ENCODE measurements around the gene XYLT1.

The XYLT1 gene

GRCh38 chr16:17426451-17426850 is 44.3 kb downstream of the XYLT1 start:
- no peak for ATAC-seq
- TF ChIP-seq ZFP30 (CRISPR knock-in tag; IDR thresholded peaks at IDR 0.05) (no peak), TCF4 (CRISPR knock-in tag; IDR thresholded peaks at IDR 0.05; ENCODE audit: borderline replicate concordance) (no peak), ARNTL (CRISPR knock-in tag; IDR thresholded peaks at IDR 0.05; ENCODE audit: borderline replicate concordance, low read depth) (no peak), ZNF565 (CRISPR knock-in tag; conservative IDR thresholded peaks at IDR 0.05; ENCODE audit: low read depth) (no peak), TOX (CRISPR knock-in tag; IDR thresholded peaks at IDR 0.05; ENCODE audit: borderline replicate concordance) (no peak), POU6F1 (CRISPR knock-in tag; IDR thresholded peaks at IDR 0.05; ENCODE audit: borderline replicate concordance, low read depth) (no peak), ZNF8 (CRISPR knock-in tag; IDR thresholded peaks at IDR 0.05) (no peak), CREB5 (CRISPR knock-in tag; IDR thresholded peaks at IDR 0.05; ENCODE audit: low read depth) (no peak), ZNF70 (CRISPR knock-in tag; IDR thresholded peaks at IDR 0.05) (no peak)

- TF ChIP-seq RARB (CRISPR knock-in tag; IDR thresholded peaks at IDR 0.05) (no peak), CSDC2 (CRISPR knock-in tag; IDR thresholded peaks at IDR 0.05) (no peak), ZFP3 (CRISPR knock-in tag; IDR thresholded peaks at IDR 0.05) (no peak), ZNF565 (CRISPR knock-in tag; conservative IDR thresholded peaks at IDR 0.05; ENCODE audit: low read depth) (no peak), BACH2 (CRISPR knock-in tag; IDR thresholded peaks at IDR 0.05; ENCODE audit: borderline replicate concordance) (no peak), PPARA (CRISPR knock-in tag; IDR thresholded peaks at IDR 0.05; ENCODE audit: borderline replicate concordance) (no peak), TOX (CRISPR knock-in tag; IDR thresholded peaks at IDR 0.05; ENCODE audit: borderline replicate concordance) (no peak), ARNTL (CRISPR knock-in tag; IDR thresholded peaks at IDR 0.05; ENCODE audit: borderline replicate concordance, low read depth) (no peak), OSR1 (CRISPR knock-in tag; IDR thresholded peaks at IDR 0.05) (no peak), ESRRG (CRISPR knock-in tag; IDR thresholded peaks at IDR 0.05) (no peak), CSRNP3 (CRISPR knock-in tag; IDR thresholded peaks at IDR 0.05) (no peak), POU6F1 (CRISPR knock-in tag; IDR thresholded peaks at IDR 0.05; ENCODE audit: borderline replicate concordance, low read depth) (no peak), ISL1 (CRISPR knock-in tag; IDR thresholded peaks at IDR 0.05) (no peak), ZFP30 (CRISPR knock-in tag; IDR thresholded peaks at IDR 0.05) (no peak)
- no peak for ATAC-seq
These were observed 46.0 kb downstream of the XYLT1 start for GRCh38 chr16:17424771-17425170.

GRCh38 chr16:17423221-17423620 is 47.5 kb downstream of the XYLT1 start:
- no peak for TF ChIP-seq ARNTL (CRISPR knock-in tag; IDR thresholded peaks at IDR 0.05; ENCODE audit: borderline replicate concordance, low read depth)
- TF ChIP-seq ESRRG (CRISPR knock-in tag; IDR thresholded peaks at IDR 0.05): no peak
- TF ChIP-seq RARB (CRISPR knock-in tag; IDR thresholded peaks at IDR 0.05): no peak
- TF ChIP-seq POU6F1 (CRISPR knock-in tag; IDR thresholded peaks at IDR 0.05; ENCODE audit: borderline replicate concordance, low read depth): no peak
- no peak for TF ChIP-seq TSHZ2 (CRISPR knock-in tag; IDR thresholded peaks at IDR 0.05)
- no peak for TF ChIP-seq CSRNP3 (CRISPR knock-in tag; IDR thresholded peaks at IDR 0.05)
- TF ChIP-seq GLIS3 (CRISPR knock-in tag; IDR thresholded peaks at IDR 0.05): no peak
- no peak for TF ChIP-seq PATZ1 (CRISPR knock-in tag; IDR thresholded peaks at IDR 0.05; ENCODE audit: borderline replicate concordance)
- no peak for TF ChIP-seq ZNF565 (CRISPR knock-in tag; conservative IDR thresholded peaks at IDR 0.05; ENCODE audit: low read depth)
- no peak for TF ChIP-seq BACH2 (CRISPR knock-in tag; IDR thresholded peaks at IDR 0.05; ENCODE audit: borderline replicate concordance)
- ATAC-seq: no peak
